ENCODE measurements around the gene WTIP. TPM values are rescaled to one million over a fixed set of nuclear protein-coding genes. Genes with fewer than 3 reads are reported as not detected.
"Not testable (repeated sequence)": the region's sequence is repeated elsewhere in the genome, so short reads cannot be mapped to it uniquely, and the experiment has no call there.

WTIP gene
- total and polyA plus RNA-seq, 2 of the 13 experiments (the other 11 are each of a cell fraction or from before 2014, with no cell fraction given) = 15.0 to 18.1 TPM

DNA sequence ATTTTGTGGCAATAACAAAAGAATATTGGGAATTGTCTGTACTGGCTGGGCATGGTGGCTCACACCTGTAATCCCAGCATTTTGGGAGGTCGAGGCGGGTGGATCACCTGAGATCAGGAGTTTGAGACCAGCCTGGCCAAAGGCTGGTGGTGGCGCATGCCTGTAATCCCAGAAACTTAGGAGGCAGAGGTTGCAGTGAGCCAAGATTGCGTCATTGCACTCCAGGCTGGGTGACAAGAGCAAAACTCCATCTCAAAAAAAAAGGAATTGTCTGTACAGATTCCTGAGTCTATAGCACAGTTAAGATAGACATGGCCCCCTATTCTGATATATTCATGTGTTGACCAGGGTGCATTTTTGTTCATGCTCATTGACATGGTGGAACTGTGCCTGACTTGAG is 16.8 kb upstream of the WTIP start:
- H3K27ac ChIP-seq (ENCODE audit: extremely low read length, insufficient read depth, low read length); CTCF ChIA-PET (ENCODE audit: low intra/inter-chr PET ratio, low total read pairs); BruUV-seq (replicated peaks); H4K20me1 ChIP-seq (ENCODE audit: insufficient read depth, low read length); H3K9me3 ChIP-seq (ENCODE audit: low read length); DNase-seq (ENCODE audit: low spot score); in situ Hi-C loops (cut with HindIII; ENCODE audit: extremely low pct_ligation_motif_present, low pct_unique_long_range_greater_than_20kb); H3K4me2 ChIP-seq (ENCODE audit: low read depth, low read length); FAIRE-seq; POLR2A ChIA-PET; H3K79me2 ChIP-seq (ENCODE audit: insufficient read depth, low read length); H3K27me3 ChIP-seq (ENCODE audit: control insufficient read depth in 1 of 2, insufficient read depth in 2 of 2, low read length in 2 of 2); H3K4me1 ChIP-seq (ENCODE audit: insufficient read depth, low read length); H3K9ac ChIP-seq (ENCODE audit: insufficient read depth, low read depth, low read length); H2AFZ ChIP-seq (ENCODE audit: low read length); intact Hi-C loops (cut with micrococcal nuclease; ENCODE audit: unreplicated experiment); ATAC-seq; H3K4me3 ChIP-seq (replicated peaks in 1 of 3; ENCODE audit: insufficient read depth in 1 of 3, low read depth in 2 of 3, low read length in 3 of 3): not testable (repeated sequence)
- 96% methylated on average over 4 of the region's 4 CpGs for WGBS (ENCODE audit: low lambda C conversion rate)
- TF ChIP-seq CEBPG (CRISPR knock-in tag; IDR thresholded peaks at IDR 0.05) = peak; percentile 37; the same call in 1 of the 2 replicates
- peak; percentile 35; the same call in 1 of the 2 replicates for TF ChIP-seq CEBPB (IDR thresholded peaks at IDR 0.05; ENCODE audit: borderline replicate concordance, low read depth, low read length)
- H3K36me3 ChIP-seq (replicated peaks in 1 of 2; ENCODE audit: control insufficient read depth in 1 of 2, insufficient read depth in 2 of 2, low read length in 2 of 2) = peaks cover 27 to 89% of the 10 kb centered on the region in 2 experiments

DNA sequence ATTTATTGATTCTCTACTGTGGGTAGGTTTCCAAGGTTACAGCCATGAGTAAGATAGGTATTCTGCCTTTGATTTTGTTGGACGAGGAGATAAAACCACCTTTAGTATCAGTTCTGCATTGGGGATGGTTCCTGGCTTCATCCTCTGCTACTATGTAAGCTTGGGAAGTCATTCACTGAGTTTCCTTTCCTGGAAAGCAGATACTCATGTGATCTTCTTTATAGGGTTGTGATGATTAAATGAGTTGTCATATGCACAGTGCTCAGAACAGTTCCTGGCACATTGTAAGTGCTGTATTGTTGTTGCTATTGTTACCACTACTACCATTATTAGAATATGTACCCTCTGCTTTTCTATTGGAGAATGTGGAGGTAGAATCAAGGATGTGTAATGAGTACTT is 13.1 kb upstream of the WTIP start:
- FAIRE-seq = no peak
- BruUV-seq (replicated peaks) = no TSS peak
- Histone ChIP-seq H3K27me3 (ENCODE audit: control insufficient read depth in 1 of 2, insufficient read depth in 2 of 2, low read length in 2 of 2) (no peaks in the 10 kb centered on the region), H3K36me3 (replicated peaks in 1 of 2; ENCODE audit: control insufficient read depth in 1 of 2, insufficient read depth in 2 of 2, low read length in 2 of 2) (peaks cover 15 to 79% of the 10 kb centered on the region in 2 experiments), H3K27ac (ENCODE audit: extremely low read length, insufficient read depth, low read length) (no peak overlapping the region), H4K20me1 (ENCODE audit: insufficient read depth, low read length) (no peaks in the 10 kb centered on the region), H3K9me3 (ENCODE audit: low read length) (no peaks in the 10 kb centered on the region), H3K4me3 (replicated peaks in 1 of 3; ENCODE audit: insufficient read depth in 1 of 3, low read depth in 2 of 3, low read length in 3 of 3) (no peak overlapping the region), H3K4me2 (ENCODE audit: low read depth, low read length) (no peak overlapping the region), H3K9ac (ENCODE audit: insufficient read depth, low read depth, low read length) (no peak overlapping the region), H3K79me2 (ENCODE audit: insufficient read depth, low read length) (no peaks in the 10 kb centered on the region), H2AFZ (ENCODE audit: low read length) (no peak overlapping the region), H3K4me1 (ENCODE audit: insufficient read depth, low read length) (peaks cover 11% of the 10 kb centered on the region)
- intact Hi-C loops (cut with micrococcal nuclease; ENCODE audit: unreplicated experiment) = no loop called here
- TF ChIP-seq ZNF550 (CRISPR knock-in tag; IDR thresholded peaks at IDR 0.05; ENCODE audit: borderline replicate concordance) (no peak), ZBTB8A (CRISPR knock-in tag; IDR thresholded peaks at IDR 0.05; ENCODE audit: borderline replicate concordance, low read depth) (no peak), HNRNPH1 (optimal IDR thresholded peaks at IDR 0.05; ENCODE audit: low read depth, low read length) (no peak), ZKSCAN5 (CRISPR knock-in tag; IDR thresholded peaks at IDR 0.05) (no peak), ARNT (IDR thresholded peaks at IDR 0.05) (no peak), ZSCAN25 (CRISPR knock-in tag; IDR thresholded peaks at IDR 0.05) (no peak)
- TF ChIP-seq, protein P1, sequence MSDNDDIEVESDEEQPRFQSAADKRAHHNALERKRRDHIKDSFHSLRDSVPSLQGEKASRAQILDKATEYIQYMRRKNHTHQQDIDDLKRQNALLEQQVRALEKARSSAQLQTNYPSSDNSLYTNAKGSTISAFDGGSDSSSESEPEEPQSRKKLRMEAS (IDR thresholded peaks at IDR 0.05) = no peak
- ATAC-seq = no peak
- POLR2A ChIA-PET = no interaction called here
- no peak for DNase-seq (ENCODE audit: low spot score)
- CTCF ChIA-PET (ENCODE audit: low intra/inter-chr PET ratio, low total read pairs) = interaction anchor here (1.4 kb wide), 1 partner anchor 33 kb away, joined by 4 read pairs; no protein-coding TSS in a partner anchor
- 85% methylated on average over 1 of the region's 1 CpG for WGBS (ENCODE audit: low lambda C conversion rate)
- in situ Hi-C loops (cut with HindIII; ENCODE audit: extremely low pct_ligation_motif_present, low pct_unique_long_range_greater_than_20kb) = no loop called here
